Fibroblast of villous mesenchyme (primary cell): ENCODE measurements around the gene ADGRD1. TPM values are rescaled to one million over a fixed set of nuclear protein-coding genes. Genes with fewer than 3 reads are reported as not detected.

Experiments used
- DNase-seq: peaks from one replicate; pipeline ENCODE4 v3.0.0-alpha.2; 2010; ENCODE audit warnings: low read depth
- H3K4me3 ChIP-seq: 2 replicates; pipeline ENCODE4 v1.5.1; 2011; ENCODE audit warnings: low read depth, mild to moderate bottlenecking, low read length
- total RNA-seq: library from RNA; depleted of rRNA; stranded (reverse); fragments of >200 nt; gene quantifications from 2 replicates; pipeline ENCODE4 v1.2.3, GENCODE V29; 2012
- TF ChIP-seq, protein P1 (sequence below): IDR thresholded peaks from 2 replicates; pipeline ENCODE4 v1.5.1; 2012; ENCODE audit warnings: low read depth, mild to moderate bottlenecking, low read length; ENCODE audit not compliant: insufficient read depth

The ADGRD1 gene
- total RNA-seq, 1 donor = under 0.01 TPM

DNA sequence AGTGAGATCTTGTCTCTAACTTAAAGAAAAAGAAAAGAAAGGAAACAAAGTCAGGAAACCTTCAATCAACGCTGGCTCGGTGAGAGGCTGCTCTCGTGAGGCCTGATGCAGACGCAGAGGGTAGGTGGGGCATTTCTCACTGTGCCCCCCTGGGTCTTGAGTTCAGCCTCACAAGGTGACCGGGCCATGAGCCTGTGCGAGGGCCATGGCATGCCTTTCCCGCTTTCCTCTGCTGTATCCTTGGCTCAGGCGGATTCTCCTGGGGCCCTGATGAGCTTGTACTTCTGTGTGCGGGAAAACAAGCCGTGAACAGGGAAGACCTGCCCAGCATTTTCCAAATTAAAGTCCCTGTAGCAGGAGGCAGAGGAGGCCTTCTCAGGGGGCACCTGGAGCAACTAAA lies 20.2 kb downstream of the ADGRD1 start:
- no peak overlapping the region for H3K4me3 ChIP-seq
- TF ChIP-seq, protein P1, sequence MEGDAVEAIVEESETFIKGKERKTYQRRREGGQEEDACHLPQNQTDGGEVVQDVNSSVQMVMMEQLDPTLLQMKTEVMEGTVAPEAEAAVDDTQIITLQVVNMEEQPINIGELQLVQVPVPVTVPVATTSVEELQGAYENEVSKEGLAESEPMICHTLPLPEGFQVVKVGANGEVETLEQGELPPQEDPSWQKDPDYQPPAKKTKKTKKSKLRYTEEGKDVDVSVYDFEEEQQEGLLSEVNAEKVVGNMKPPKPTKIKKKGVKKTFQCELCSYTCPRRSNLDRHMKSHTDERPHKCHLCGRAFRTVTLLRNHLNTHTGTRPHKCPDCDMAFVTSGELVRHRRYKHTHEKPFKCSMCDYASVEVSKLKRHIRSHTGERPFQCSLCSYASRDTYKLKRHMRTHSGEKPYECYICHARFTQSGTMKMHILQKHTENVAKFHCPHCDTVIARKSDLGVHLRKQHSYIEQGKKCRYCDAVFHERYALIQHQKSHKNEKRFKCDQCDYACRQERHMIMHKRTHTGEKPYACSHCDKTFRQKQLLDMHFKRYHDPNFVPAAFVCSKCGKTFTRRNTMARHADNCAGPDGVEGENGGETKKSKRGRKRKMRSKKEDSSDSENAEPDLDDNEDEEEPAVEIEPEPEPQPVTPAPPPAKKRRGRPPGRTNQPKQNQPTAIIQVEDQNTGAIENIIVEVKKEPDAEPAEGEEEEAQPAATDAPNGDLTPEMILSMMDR = no peak
- no peak for DNase-seq

GRCh38 chr12:130975116-130975515 lies 21.4 kb downstream of the ADGRD1 start:
- TF ChIP-seq, protein P1 = no peak
- no peak overlapping the region for H3K4me3 ChIP-seq
- no peak for DNase-seq

GRCh38 chr12:130976171-130976720 lies 22.5 kb downstream of the ADGRD1 start:
- H3K4me3 ChIP-seq = no peak overlapping the region
- DNase-seq = no peak
- TF ChIP-seq, protein P1 = no peak

DNA sequence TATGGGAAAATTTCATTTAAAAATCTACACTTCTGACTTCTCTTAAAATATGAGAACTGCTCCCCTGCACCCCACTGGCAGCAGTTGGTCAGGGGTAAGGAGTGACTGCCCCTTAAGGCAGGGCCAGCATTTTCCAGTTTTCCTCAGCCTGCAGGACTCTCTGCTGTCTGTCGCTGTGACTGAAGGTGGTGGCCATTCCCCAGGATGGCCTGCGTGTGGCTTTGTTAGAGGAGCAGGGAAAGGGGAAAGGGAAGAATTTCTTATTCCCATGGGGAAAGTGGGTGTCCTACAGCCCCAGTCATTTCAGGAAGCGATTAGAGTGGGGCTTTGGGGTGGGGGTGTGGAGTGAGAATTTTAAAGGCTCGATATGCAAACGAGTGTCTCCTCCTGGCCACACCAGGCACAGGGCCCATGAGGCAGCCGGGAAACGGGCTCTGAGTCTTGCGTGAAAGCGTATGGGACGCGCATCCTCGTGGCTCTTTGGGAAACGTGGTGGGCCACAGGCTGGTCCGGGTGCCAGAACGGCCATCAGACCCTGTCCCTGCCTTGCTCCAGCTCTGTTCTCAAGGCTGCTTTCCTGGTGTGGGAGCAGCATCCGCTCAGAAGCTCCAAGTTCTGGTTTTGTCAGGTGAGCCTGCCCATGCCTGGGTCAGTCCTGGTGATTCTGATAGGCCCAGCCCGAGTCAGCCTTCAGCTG lies 23.5 kb downstream of the ADGRD1 start:
- TF ChIP-seq, protein P1 = no peak
- no peak for DNase-seq

DNA sequence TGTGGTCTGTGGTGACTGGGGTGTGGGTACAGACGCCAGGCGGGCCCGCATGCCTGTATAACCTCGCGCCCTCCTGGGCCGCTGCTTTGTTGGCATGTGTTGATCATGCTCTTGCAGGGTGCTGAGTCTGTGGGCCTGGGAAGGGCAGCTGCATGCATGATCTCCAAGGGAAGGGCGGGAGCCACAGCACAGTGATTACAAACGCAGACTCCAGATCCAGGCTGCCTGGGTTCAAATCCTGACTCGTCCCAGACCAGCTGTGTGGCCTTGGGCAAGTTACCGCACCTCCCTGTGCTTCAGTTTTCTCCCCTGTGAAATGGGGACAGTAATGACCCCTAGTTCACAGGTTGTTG lies 24.0 kb downstream of the ADGRD1 start:
- TF ChIP-seq, protein P1 = no peak
- H3K4me3 ChIP-seq = no peak overlapping the region
- no peak for DNase-seq

More for the DNA sequence above, 23.5 kb downstream of the ADGRD1 start:
- H3K4me3 ChIP-seq = no peak overlapping the region

GRCh38 chr12:130978785-130979184 lies 25.1 kb downstream of the ADGRD1 start:
- TF ChIP-seq, protein P1 = no peak
- H3K4me3 ChIP-seq = no peak overlapping the region
- DNase-seq = no peak

GRCh38 chr12:130981074-130981742 lies 27.5 kb downstream of the ADGRD1 start:
- TF ChIP-seq, protein P1 = no peak
- DNase-seq = peak; percentile 42
- no peak overlapping the region for H3K4me3 ChIP-seq
